MM.1S (cell line): ENCODE results near the gene MIP.
"Not testable (repeated sequence)": the region's sequence is repeated elsewhere in the genome, so short reads cannot be mapped to it uniquely, and the experiment has no call there.

ENCODE experiments used
- DNase-seq: peaks from one replicate; pipeline ENCODE4 v3.0.0-alpha.2; 2015
- H2AFZ ChIP-seq: fragments of 300-600 bp; sonication (generic); 2 replicates; pipeline ENCODE4 v1.6.0; 2016; ENCODE audit warnings: antibody characterized with exemption, low read length
- H3F3A ChIP-seq: fragments of 300-600 bp; sonication (generic); 2 replicates; pipeline ENCODE4 v1.6.1; 2016; ENCODE audit warnings: mild to moderate bottlenecking, antibody characterized with exemption, low read length, moderate library complexity, mixed read lengths; ENCODE audit not compliant: insufficient read depth
- H3K27ac ChIP-seq: fragments of 300-600 bp; sonication (generic); 2 replicates; pipeline ENCODE4 v1.5.1; 2016; ENCODE audit warnings: mild to moderate bottlenecking, low read length
- H3K27me3 ChIP-seq: fragments of 300-600 bp; sonication (generic); replicated peaks from 2 replicates; pipeline ENCODE4 v1.6.0; 2016; ENCODE audit warnings: low read length; ENCODE audit not compliant: insufficient read depth
- H3K36me3 ChIP-seq: fragments of 300-600 bp; sonication (generic); replicated peaks from 2 replicates; pipeline ENCODE4 v1.6.1; 2016; ENCODE audit warnings: mild to moderate bottlenecking, low read length, mixed read lengths; ENCODE audit not compliant: insufficient read depth
- H3K4me1 ChIP-seq: fragments of 300-600 bp; sonication (generic); 2 replicates; pipeline ENCODE4 v1.6.1; 2016; ENCODE audit warnings: low read length, mixed read lengths
- H3K4me2 ChIP-seq: fragments of 300-600 bp; sonication (generic); 2 replicates; pipeline ENCODE4 v1.6.0; 2016; ENCODE audit warnings: low read depth, low read length
- H3K4me3 ChIP-seq: fragments of 300-600 bp; sonication (generic); 2 replicates; pipeline ENCODE4 v1.5.1; 2016; ENCODE audit warnings: low read length, mixed read lengths
- H3K79me2 ChIP-seq: fragments of 300-600 bp; sonication (generic); 2 replicates; pipeline ENCODE4 v1.6.1; 2016; ENCODE audit warnings: mixed run types, low read length, mixed read lengths
- H3K9ac ChIP-seq: fragments of 300-600 bp; sonication (generic); 2 replicates; pipeline ENCODE4 v1.6.1; 2016; ENCODE audit warnings: low read length, mixed read lengths
- H3K9me2 ChIP-seq: fragments of 300-600 bp; sonication (generic); replicated peaks from 2 replicates; pipeline ENCODE4 v1.6.1; 2016; ENCODE audit warnings: mild to moderate bottlenecking, low read length, mixed read lengths; ENCODE audit not compliant: insufficient read depth
- H3K9me3 ChIP-seq: fragments of 300-600 bp; sonication (generic); replicated peaks from 2 replicates; pipeline ENCODE4 v1.6.1; 2016; ENCODE audit warnings: mild to moderate bottlenecking, low read length, mixed read lengths; ENCODE audit not compliant: insufficient read depth
- H4K20me1 ChIP-seq: fragments of 300-600 bp; sonication (generic); 2 replicates; pipeline ENCODE4 v1.6.1; 2016; ENCODE audit warnings: mild to moderate bottlenecking, low read length, moderate library complexity, mixed read lengths; ENCODE audit not compliant: insufficient read depth

MIP gene

GRCh38 chr12:56401125-56401524 lies 53.3 kb downstream of the MIP start:
- H4K20me1 ChIP-seq, DNase-seq, H3K4me1 ChIP-seq, H3F3A ChIP-seq, H3K9ac ChIP-seq, H3K4me3 ChIP-seq, H2AFZ ChIP-seq, H3K9me2 ChIP-seq, H3K27ac ChIP-seq, H3K27me3 ChIP-seq, H3K79me2 ChIP-seq, H3K4me2 ChIP-seq, H3K36me3 ChIP-seq, H3K9me3 ChIP-seq: not testable (repeated sequence)
